KMS-11 (cell line): ENCODE measurements around the gene PALLD.

ENCODE experiments used
- H2AFZ ChIP-seq: fragments of 200-600 bp; sonication (generic); 2 replicates; pipeline ENCODE4 v1.6.1; 2016; ENCODE audit warnings: antibody characterized with exemption, mixed run types, low read depth
- H3K27ac ChIP-seq: fragments of 200-600 bp; sonication (generic); 2 replicates; pipeline ENCODE4 v1.6.1; 2016; ENCODE audit warnings: mild to moderate bottlenecking, mixed run types
- H3K27me3 ChIP-seq: fragments of 200-600 bp; sonication (generic); 2 replicates; pipeline ENCODE4 v1.6.1; 2017; ENCODE audit warnings: mild to moderate bottlenecking, low read depth, mixed run types, moderate library complexity; ENCODE audit not compliant: insufficient read depth
- H3K36me3 ChIP-seq: fragments of 200-600 bp; sonication (generic); 2 replicates; pipeline ENCODE4 v1.6.1; 2017; ENCODE audit warnings: mild to moderate bottlenecking, mixed run types; ENCODE audit not compliant: insufficient read depth
- H3K4me1 ChIP-seq: fragments of 200-600 bp; sonication (generic); 2 replicates; pipeline ENCODE4 v1.6.1; 2016; ENCODE audit warnings: mild to moderate bottlenecking, low read depth, mixed run types; ENCODE audit not compliant: poor library complexity, severe bottlenecking
- H3K4me2 ChIP-seq: fragments of 200-600 bp; sonication (generic); 2 replicates; pipeline ENCODE4 v1.7.0; 2016; ENCODE audit warnings: mild to moderate bottlenecking, mixed run types
- H3K4me3 ChIP-seq: fragments of 200-600 bp; sonication (generic); IDR thresholded peaks from 2 replicates; pipeline ENCODE4 v1.6.1; 2017; ENCODE audit warnings: low read depth, low read length, mixed read lengths; ENCODE audit not compliant: insufficient read depth
- H3K79me2 ChIP-seq: fragments of 200-600 bp; sonication (generic); 2 replicates; pipeline ENCODE4 v1.6.1; 2016; ENCODE audit warnings: low read depth, mixed run types; ENCODE audit not compliant: insufficient read depth
- H3K9ac ChIP-seq: fragments of 200-600 bp; sonication (generic); 2 replicates; pipeline ENCODE4 v1.6.1; 2016; ENCODE audit warnings: mild to moderate bottlenecking, mixed run types
- H4K20me1 ChIP-seq: fragments of 200-600 bp; sonication (generic); 2 replicates; pipeline ENCODE4 v1.6.1; 2016; ENCODE audit warnings: mild to moderate bottlenecking, mixed run types; ENCODE audit not compliant: insufficient read depth
- CTCF ChIP-seq: fragments of 200-600 bp; sonication (generic); conservative IDR thresholded peaks from 2 replicates; pipeline ENCODE4 v1.6.1; 2017; ENCODE audit warnings: low read depth, mild to moderate bottlenecking, antibody characterized with exemption, low read length, moderate library complexity, mixed read lengths

Gene PALLD

GRCh38 chr4:168575473-168575872, 78.6 kb downstream of the PALLD start:
- no peaks in the 10 kb centered on the region for H4K20me1 ChIP-seq
- no peak for TF ChIP-seq CTCF
- H3K79me2 ChIP-seq: no peaks in the 10 kb centered on the region
- peaks cover 14% of the 10 kb centered on the region for H3K4me1 ChIP-seq
- H3K36me3 ChIP-seq: no peaks in the 10 kb centered on the region
- peak overlapping the region; percentile 0; the same call in 1 of the 2 replicates for H3K4me2 ChIP-seq
- H3K27me3 ChIP-seq: no peaks in the 10 kb centered on the region
- H2AFZ ChIP-seq: no peak overlapping the region
- H3K27ac ChIP-seq: no peak overlapping the region
- no peak overlapping the region for H3K4me3 ChIP-seq
- no peak overlapping the region for H3K9ac ChIP-seq

- Histone ChIP-seq H3K9ac (no peak overlapping the region), H3K4me3 (no peak overlapping the region), H3K27ac (no peak overlapping the region), H3K27me3 (no peaks in the 10 kb centered on the region), H3K4me2 (no peak overlapping the region), H3K4me1 (peaks cover 14% of the 10 kb centered on the region), H3K79me2 (no peaks in the 10 kb centered on the region), H3K36me3 (no peaks in the 10 kb centered on the region), H2AFZ (no peak overlapping the region), H4K20me1 (no peaks in the 10 kb centered on the region)
- TF ChIP-seq CTCF: no peak
Measured at GRCh38 chr4:168577624-168578023, 80.8 kb downstream of the PALLD start.

- Histone ChIP-seq H3K27me3 (no peaks in the 10 kb centered on the region), H3K36me3 (no peaks in the 10 kb centered on the region), H2AFZ (no peak overlapping the region), H3K27ac (no peak overlapping the region), H3K4me1 (peaks cover 27% of the 10 kb centered on the region), H3K9ac (no peak overlapping the region), H3K79me2 (no peaks in the 10 kb centered on the region), H4K20me1 (no peaks in the 10 kb centered on the region), H3K4me3 (no peak overlapping the region), H3K4me2 (no peak overlapping the region)
- TF ChIP-seq CTCF: no peak
Measured at GRCh38 chr4:168580228-168580627, 83.4 kb downstream of the PALLD start.

GRCh38 chr4:168584321-168584771, 87.5 kb downstream of the PALLD start:
- no peaks in the 10 kb centered on the region for H3K27me3 ChIP-seq
- H3K4me2 ChIP-seq: peak overlapping the region; percentile 39
- no peak overlapping the region for H2AFZ ChIP-seq
- no peak for TF ChIP-seq CTCF
- H4K20me1 ChIP-seq: no peaks in the 10 kb centered on the region
- peaks cover 23% of the 10 kb centered on the region for H3K4me1 ChIP-seq
- no peak overlapping the region for H3K27ac ChIP-seq
- H3K79me2 ChIP-seq: no peaks in the 10 kb centered on the region
- no peak overlapping the region for H3K4me3 ChIP-seq
- no peak overlapping the region for H3K9ac ChIP-seq
- no peaks in the 10 kb centered on the region for H3K36me3 ChIP-seq
